ENCODE data around the gene NR6A1.

The NR6A1 gene

GRCh38 chr9:124685217-124685616 lies 85.9 kb downstream of the NR6A1 start:
- H3K23ac ChIP-seq (ENCODE audit: low read depth, low read length, poor library complexity), result no peak overlapping the region
- no peak overlapping the region for H3K4me2 ChIP-seq (ENCODE audit: insufficient read depth, low read length, poor library complexity, severe bottlenecking)
- no peak overlapping the region for H2BK5ac ChIP-seq (ENCODE audit: low read length)
- no peak overlapping the region for H3K14ac ChIP-seq (ENCODE audit: low read length)
- no peaks in the 10 kb centered on the region for H3K27me3 ChIP-seq (ENCODE audit: control insufficient read depth in 3 of 3, insufficient read depth in 3 of 3, low read depth in 1 of 3, low read length in 3 of 3)
- H3K4ac ChIP-seq (ENCODE audit: low read length), result no peak overlapping the region
- peaks cover 5% of the 10 kb centered on the region for H3K79me1 ChIP-seq (ENCODE audit: low read depth, low read length)
- no peaks in the 10 kb centered on the region for H3K4me1 ChIP-seq (ENCODE audit: control insufficient read depth in 2 of 2, insufficient read depth in 1 of 2, low read depth in 1 of 2, low read length in 2 of 2)
- H3K27ac ChIP-seq (replicated peaks; ENCODE audit: low read length), result no peak overlapping the region
- H3K4me3 ChIP-seq (ENCODE audit: low read length in 2 of 2), result no peak overlapping the region
- no peak overlapping the region for H3K9ac ChIP-seq (ENCODE audit: low read depth, low read length, poor library complexity)
- no peak overlapping the region for H4K91ac ChIP-seq (ENCODE audit: low read depth, low read length, poor library complexity)
- H4K8ac ChIP-seq (ENCODE audit: low read depth, low read length), result no peak overlapping the region
- no peak overlapping the region for H3K18ac ChIP-seq (ENCODE audit: low read length)
- H2BK15ac ChIP-seq (ENCODE audit: low read length), result no peak overlapping the region
- H2AFZ ChIP-seq (ENCODE audit: low read length), result no peak overlapping the region
- H2BK12ac ChIP-seq (ENCODE audit: low read length), result no peak overlapping the region
- no peak for DNase-seq (ENCODE audit: low spot score)
- no peak overlapping the region for H2BK120ac ChIP-seq (ENCODE audit: low read depth, low read length)
- peaks cover 0 to 10% of the 10 kb centered on the region in 2 donors for H3K9me3 ChIP-seq (replicated peaks in 1 of 2; ENCODE audit: control insufficient read depth in 2 of 2, insufficient read depth in 1 of 2, low read depth in 1 of 2, low read length in 2 of 2)
- no CpG with 5 or more reads among the region's 5 CpGs for WGBS, 2 donors (ENCODE audit: extremely low coverage in 2 of 2, insufficient read length in 2 of 2, insufficient replicate concordance in 1 of 2)
- H3K36me3 ChIP-seq (replicated peaks in 1 of 2; ENCODE audit: control insufficient read depth in 2 of 2, insufficient read depth in 2 of 2, low read length in 2 of 2), result peaks cover 2 to 88% of the 10 kb centered on the region in 2 donors
- no peak overlapping the region for H2AK5ac ChIP-seq (ENCODE audit: low read depth, low read length)

- Histone ChIP-seq H3K27me3 (ENCODE audit: control insufficient read depth in 3 of 3, insufficient read depth in 3 of 3, low read depth in 1 of 3, low read length in 3 of 3) (no peaks in the 10 kb centered on the region), H3K4me2 (ENCODE audit: insufficient read depth, low read length, poor library complexity, severe bottlenecking) (no peak overlapping the region), H4K8ac (ENCODE audit: low read depth, low read length) (no peak overlapping the region), H3K4me1 (ENCODE audit: control insufficient read depth in 2 of 2, insufficient read depth in 1 of 2, low read depth in 1 of 2, low read length in 2 of 2) (no peaks in the 10 kb centered on the region), H3K4ac (ENCODE audit: low read length) (no peak overlapping the region), H3K18ac (ENCODE audit: low read length) (no peak overlapping the region), H3K4me3 (ENCODE audit: low read length in 2 of 2) (no peak overlapping the region), H2BK120ac (ENCODE audit: low read depth, low read length) (no peak overlapping the region), H2BK5ac (ENCODE audit: low read length) (no peak overlapping the region), H3K23ac (ENCODE audit: low read depth, low read length, poor library complexity) (no peak overlapping the region), H3K14ac (ENCODE audit: low read length) (no peak overlapping the region), H3K9me3 (replicated peaks in 1 of 2; ENCODE audit: control insufficient read depth in 2 of 2, insufficient read depth in 1 of 2, low read depth in 1 of 2, low read length in 2 of 2) (peaks cover 0 to 10% of the 10 kb centered on the region in 2 donors), H3K79me1 (ENCODE audit: low read depth, low read length) (peaks cover 5% of the 10 kb centered on the region), H4K91ac (ENCODE audit: low read depth, low read length, poor library complexity) (no peak overlapping the region), H3K9ac (ENCODE audit: low read depth, low read length, poor library complexity) (no peak overlapping the region), H2BK12ac (ENCODE audit: low read length) (no peak overlapping the region), H2BK15ac (ENCODE audit: low read length) (no peak overlapping the region), H3K27ac (replicated peaks; ENCODE audit: low read length) (no peak overlapping the region), H3K36me3 (replicated peaks in 1 of 2; ENCODE audit: control insufficient read depth in 2 of 2, insufficient read depth in 2 of 2, low read length in 2 of 2) (peaks cover 2 to 84% of the 10 kb centered on the region in 2 donors), H2AK5ac (ENCODE audit: low read depth, low read length) (no peak overlapping the region), H2AFZ (ENCODE audit: low read length) (no peak overlapping the region)
- no peak for DNase-seq (ENCODE audit: low spot score)
- no CpG with 5 or more reads among the region's 1 CpG for WGBS, 2 donors (ENCODE audit: extremely low coverage in 2 of 2, insufficient read length in 2 of 2, insufficient replicate concordance in 1 of 2)
These were observed 86.9 kb downstream of the NR6A1 start for GRCh38 chr9:124684169-124684568.

GRCh38 chr9:124683043-124683442 lies 88.1 kb downstream of the NR6A1 start:
- Histone ChIP-seq H4K8ac (ENCODE audit: low read depth, low read length) (no peak overlapping the region), H3K27me3 (ENCODE audit: control insufficient read depth in 3 of 3, insufficient read depth in 3 of 3, low read depth in 1 of 3, low read length in 3 of 3) (no peaks in the 10 kb centered on the region), H3K4me1 (ENCODE audit: control insufficient read depth in 2 of 2, insufficient read depth in 1 of 2, low read depth in 1 of 2, low read length in 2 of 2) (no peaks in the 10 kb centered on the region), H3K4me2 (ENCODE audit: insufficient read depth, low read length, poor library complexity, severe bottlenecking) (no peak overlapping the region), H2AK5ac (ENCODE audit: low read depth, low read length) (no peak overlapping the region), H2AFZ (ENCODE audit: low read length) (no peak overlapping the region), H4K91ac (ENCODE audit: low read depth, low read length, poor library complexity) (no peak overlapping the region), H2BK15ac (ENCODE audit: low read length) (no peak overlapping the region), H3K27ac (replicated peaks; ENCODE audit: low read length) (no peak overlapping the region), H3K4ac (ENCODE audit: low read length) (no peak overlapping the region), H3K18ac (ENCODE audit: low read length) (no peak overlapping the region), H3K9me3 (replicated peaks in 1 of 2; ENCODE audit: control insufficient read depth in 2 of 2, insufficient read depth in 1 of 2, low read depth in 1 of 2, low read length in 2 of 2) (peaks cover 0 to 3% of the 10 kb centered on the region in 2 donors), H2BK120ac (ENCODE audit: low read depth, low read length) (no peak overlapping the region), H3K4me3 (ENCODE audit: low read length in 2 of 2) (no peak overlapping the region), H3K79me1 (ENCODE audit: low read depth, low read length) (peaks cover 5% of the 10 kb centered on the region), H2BK12ac (ENCODE audit: low read length) (no peak overlapping the region), H3K14ac (ENCODE audit: low read length) (no peak overlapping the region), H2BK5ac (ENCODE audit: low read length) (no peak overlapping the region), H3K23ac (ENCODE audit: low read depth, low read length, poor library complexity) (no peak overlapping the region), H3K9ac (ENCODE audit: low read depth, low read length, poor library complexity) (no peak overlapping the region), H3K36me3 (replicated peaks in 1 of 2; ENCODE audit: control insufficient read depth in 2 of 2, insufficient read depth in 2 of 2, low read length in 2 of 2) (peaks cover 2 to 84% of the 10 kb centered on the region in 2 donors)
- no peak for DNase-seq (ENCODE audit: low spot score)
- no CpG with 5 or more reads among the region's 3 CpGs for WGBS, 2 donors (ENCODE audit: extremely low coverage in 2 of 2, insufficient read length in 2 of 2, insufficient replicate concordance in 1 of 2)

- Histone ChIP-seq H3K79me1 (ENCODE audit: low read depth, low read length) (no peaks in the 10 kb centered on the region), H3K4ac (ENCODE audit: low read length) (no peak overlapping the region), H2AFZ (ENCODE audit: low read length) (no peak overlapping the region), H3K27me3 (ENCODE audit: control insufficient read depth in 3 of 3, insufficient read depth in 3 of 3, low read depth in 1 of 3, low read length in 3 of 3) (no peaks in the 10 kb centered on the region), H3K4me1 (ENCODE audit: control insufficient read depth in 2 of 2, insufficient read depth in 1 of 2, low read depth in 1 of 2, low read length in 2 of 2) (no peaks in the 10 kb centered on the region), H2AK5ac (ENCODE audit: low read depth, low read length) (no peak overlapping the region), H2BK5ac (ENCODE audit: low read length) (no peak overlapping the region), H3K14ac (ENCODE audit: low read length) (no peak overlapping the region), H3K27ac (replicated peaks; ENCODE audit: low read length) (no peak overlapping the region), H3K23ac (ENCODE audit: low read depth, low read length, poor library complexity) (no peak overlapping the region), H3K4me3 (ENCODE audit: low read length in 2 of 2) (no peak overlapping the region), H4K91ac (ENCODE audit: low read depth, low read length, poor library complexity) (no peak overlapping the region), H2BK12ac (ENCODE audit: low read length) (no peak overlapping the region), H3K9me3 (replicated peaks in 1 of 2; ENCODE audit: control insufficient read depth in 2 of 2, insufficient read depth in 1 of 2, low read depth in 1 of 2, low read length in 2 of 2) (no peaks in the 10 kb centered on the region), H4K8ac (ENCODE audit: low read depth, low read length) (no peak overlapping the region), H2BK15ac (ENCODE audit: low read length) (no peak overlapping the region), H3K4me2 (ENCODE audit: insufficient read depth, low read length, poor library complexity, severe bottlenecking) (no peak overlapping the region), H3K9ac (ENCODE audit: low read depth, low read length, poor library complexity) (no peak overlapping the region), H3K18ac (ENCODE audit: low read length) (no peak overlapping the region), H2BK120ac (ENCODE audit: low read depth, low read length) (no peak overlapping the region), H3K36me3 (replicated peaks in 1 of 2; ENCODE audit: control insufficient read depth in 2 of 2, insufficient read depth in 2 of 2, low read length in 2 of 2) (peaks cover 2 to 84% of the 10 kb centered on the region in 2 donors)
- no CpG with 5 or more reads among the region's 1 CpG for WGBS, 2 donors (ENCODE audit: extremely low coverage in 2 of 2, insufficient read length in 2 of 2, insufficient replicate concordance in 1 of 2)
- DNase-seq (ENCODE audit: low spot score), result no peak
These were observed 90.3 kb downstream of the NR6A1 start for GRCh38 chr9:124680714-124681390.

Measured in neuronal stem cell (in vitro differentiated cells).